Measurements from ENCODE around the gene SV2B. TPM values are rescaled to one million over a fixed set of nuclear protein-coding genes. Genes with fewer than 3 reads are reported as not detected.

SV2B gene
- total and polyA plus RNA-seq, 2 donors (not counting 1 experiment from before 2014, with no cell fraction given), result under 0.01 TPM; not detected in 1

DNA sequence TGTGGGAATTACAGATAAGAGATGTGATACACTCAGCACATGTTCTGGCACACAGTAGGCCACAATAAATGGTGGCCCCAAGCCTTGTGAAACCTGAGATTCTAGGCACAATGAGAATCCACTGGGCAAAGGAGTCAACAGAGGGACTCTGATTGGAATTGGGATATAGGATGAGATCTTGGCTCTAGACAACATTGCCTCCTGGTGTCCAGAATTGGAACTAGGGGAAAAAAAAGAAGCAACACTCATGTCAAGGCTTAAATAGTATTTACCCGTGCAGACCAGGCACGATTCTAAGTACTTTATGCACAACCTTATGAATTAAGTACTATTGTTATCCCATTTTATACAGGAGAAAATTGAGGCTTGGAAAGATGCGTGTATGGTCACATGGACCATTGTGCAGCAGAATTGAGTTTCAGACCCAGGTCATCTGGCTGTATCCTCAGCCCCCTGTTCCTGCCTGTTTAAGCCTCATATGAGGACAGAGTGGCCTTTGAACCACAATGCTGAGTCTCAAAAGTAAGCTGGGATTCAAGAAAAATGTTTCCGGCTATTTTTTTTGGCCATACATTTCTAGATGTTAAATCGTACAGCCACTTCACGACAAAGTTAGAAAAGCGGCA, 124.8 kb downstream of the SV2B start:
- H3K4me2 ChIP-seq (ENCODE audit: extremely low read depth, insufficient read depth, low read length), result no peak overlapping the region
- H3K4me1 ChIP-seq (ENCODE audit: control insufficient read depth, extremely low read depth, insufficient read depth, low read length), result no peaks in the 10 kb centered on the region
- peak; percentile 3 to 48 for DNase-seq (ENCODE audit: low read depth in 2 of 2)
- no peak overlapping the region for H3K4me3 ChIP-seq (replicated peaks in 1 of 4; ENCODE audit: control extremely low read depth in 1 of 4, insufficient read depth in 1 of 4, low read depth in 3 of 4, low read length in 4 of 4)
- H3K9me3 ChIP-seq (ENCODE audit: control insufficient read depth, insufficient read depth, low read depth, low read length), result no peaks in the 10 kb centered on the region
- no peak overlapping the region for H2AFZ ChIP-seq (ENCODE audit: low read length)
- H3K27ac ChIP-seq (ENCODE audit: insufficient read depth, low read length), result no peak overlapping the region
- no peak for TF ChIP-seq EZH2 (IDR thresholded peaks at IDR 0.05; ENCODE audit: low read length, missing control alignments)
- TF ChIP-seq, protein P1, sequence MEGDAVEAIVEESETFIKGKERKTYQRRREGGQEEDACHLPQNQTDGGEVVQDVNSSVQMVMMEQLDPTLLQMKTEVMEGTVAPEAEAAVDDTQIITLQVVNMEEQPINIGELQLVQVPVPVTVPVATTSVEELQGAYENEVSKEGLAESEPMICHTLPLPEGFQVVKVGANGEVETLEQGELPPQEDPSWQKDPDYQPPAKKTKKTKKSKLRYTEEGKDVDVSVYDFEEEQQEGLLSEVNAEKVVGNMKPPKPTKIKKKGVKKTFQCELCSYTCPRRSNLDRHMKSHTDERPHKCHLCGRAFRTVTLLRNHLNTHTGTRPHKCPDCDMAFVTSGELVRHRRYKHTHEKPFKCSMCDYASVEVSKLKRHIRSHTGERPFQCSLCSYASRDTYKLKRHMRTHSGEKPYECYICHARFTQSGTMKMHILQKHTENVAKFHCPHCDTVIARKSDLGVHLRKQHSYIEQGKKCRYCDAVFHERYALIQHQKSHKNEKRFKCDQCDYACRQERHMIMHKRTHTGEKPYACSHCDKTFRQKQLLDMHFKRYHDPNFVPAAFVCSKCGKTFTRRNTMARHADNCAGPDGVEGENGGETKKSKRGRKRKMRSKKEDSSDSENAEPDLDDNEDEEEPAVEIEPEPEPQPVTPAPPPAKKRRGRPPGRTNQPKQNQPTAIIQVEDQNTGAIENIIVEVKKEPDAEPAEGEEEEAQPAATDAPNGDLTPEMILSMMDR (conservative IDR thresholded peaks at IDR 0.05 in 1 of 2, IDR thresholded peaks at IDR 0.05 in 1 of 2; ENCODE audit: low read depth in 1 of 2, low read length in 2 of 2), result peak; percentile 56 to 68
- no peaks in the 10 kb centered on the region for H3K27me3 ChIP-seq (ENCODE audit: control insufficient read depth, insufficient read depth, low read length)
- H3K9ac ChIP-seq (ENCODE audit: insufficient read depth, low read length), result no peak overlapping the region
- no peaks in the 10 kb centered on the region for H3K36me3 ChIP-seq (ENCODE audit: control insufficient read depth, insufficient read depth, low read length)
- H4K20me1 ChIP-seq (ENCODE audit: control insufficient read depth, extremely low read depth, insufficient read depth, low read length), result no peaks in the 10 kb centered on the region
- H3K79me2 ChIP-seq (ENCODE audit: control insufficient read depth, insufficient read depth, low read length), result no peaks in the 10 kb centered on the region

DNA sequence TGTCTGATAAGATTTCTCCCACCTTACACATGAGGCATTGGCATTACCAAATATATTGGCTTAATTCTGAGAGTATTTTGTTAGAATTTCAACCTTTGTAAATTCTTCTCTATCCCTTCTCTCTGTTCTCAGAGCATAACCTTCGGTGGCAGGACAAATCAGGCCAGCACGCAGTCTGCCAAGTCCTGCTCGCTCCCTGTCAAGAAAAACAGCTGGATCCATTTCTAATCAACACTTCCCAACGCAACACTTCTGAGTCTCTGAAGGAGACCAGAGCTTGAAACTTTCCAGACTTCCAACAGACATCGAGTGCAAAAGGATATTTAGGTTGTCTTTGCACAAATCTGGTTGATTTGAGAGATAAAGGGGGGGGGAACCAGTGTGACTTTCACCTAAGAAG, 125.7 kb downstream of the SV2B start:
- no peaks in the 10 kb centered on the region for H3K4me1 ChIP-seq (ENCODE audit: control insufficient read depth, extremely low read depth, insufficient read depth, low read length)
- DNase-seq (ENCODE audit: low read depth in 2 of 2), result no peak
- H3K79me2 ChIP-seq (ENCODE audit: control insufficient read depth, insufficient read depth, low read length), result no peaks in the 10 kb centered on the region
- no peaks in the 10 kb centered on the region for H4K20me1 ChIP-seq (ENCODE audit: control insufficient read depth, extremely low read depth, insufficient read depth, low read length)
- no peaks in the 10 kb centered on the region for H3K36me3 ChIP-seq (ENCODE audit: control insufficient read depth, insufficient read depth, low read length)
- no peak overlapping the region for H3K4me3 ChIP-seq (replicated peaks in 1 of 4; ENCODE audit: control extremely low read depth in 1 of 4, insufficient read depth in 1 of 4, low read depth in 3 of 4, low read length in 4 of 4)
- H3K9ac ChIP-seq (ENCODE audit: insufficient read depth, low read length), result no peak overlapping the region
- H2AFZ ChIP-seq (ENCODE audit: low read length), result no peak overlapping the region
- no peak overlapping the region for H3K27ac ChIP-seq (ENCODE audit: insufficient read depth, low read length)
- H3K9me3 ChIP-seq (ENCODE audit: control insufficient read depth, insufficient read depth, low read depth, low read length), result no peaks in the 10 kb centered on the region
- TF ChIP-seq, protein P1 (conservative IDR thresholded peaks at IDR 0.05 in 1 of 2, IDR thresholded peaks at IDR 0.05 in 1 of 2; ENCODE audit: low read depth in 1 of 2, low read length in 2 of 2), result no peak
- TF ChIP-seq EZH2 (IDR thresholded peaks at IDR 0.05; ENCODE audit: low read length, missing control alignments), result no peak
- H3K4me2 ChIP-seq (ENCODE audit: extremely low read depth, insufficient read depth, low read length), result no peak overlapping the region
- H3K27me3 ChIP-seq (ENCODE audit: control insufficient read depth, insufficient read depth, low read length), result no peaks in the 10 kb centered on the region

DNA sequence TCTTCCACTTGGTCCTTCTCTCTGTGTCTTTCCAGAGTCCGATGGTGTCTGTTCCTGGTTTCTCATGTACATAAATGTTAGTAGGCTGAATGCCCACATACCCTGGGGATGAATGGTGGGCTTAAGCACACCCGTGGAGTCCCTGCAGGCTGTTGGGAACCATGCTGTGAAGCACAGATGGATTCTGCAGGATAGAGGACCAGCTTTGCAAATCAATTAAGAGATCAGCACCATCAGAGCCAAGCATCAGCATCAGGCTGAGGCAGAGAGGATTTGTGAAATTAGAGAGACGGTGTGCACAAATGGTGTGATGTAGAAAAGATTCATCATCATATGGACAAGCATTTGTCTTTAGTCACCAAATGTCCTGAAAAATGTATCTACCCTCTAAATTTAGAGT, 127.1 kb downstream of the SV2B start:
- no peak overlapping the region for H3K4me2 ChIP-seq (ENCODE audit: extremely low read depth, insufficient read depth, low read length)
- no peak for DNase-seq (ENCODE audit: low read depth in 2 of 2)
- H3K4me3 ChIP-seq (replicated peaks in 1 of 4; ENCODE audit: control extremely low read depth in 1 of 4, insufficient read depth in 1 of 4, low read depth in 3 of 4, low read length in 4 of 4), result no peak overlapping the region
- H3K79me2 ChIP-seq (ENCODE audit: control insufficient read depth, insufficient read depth, low read length), result no peaks in the 10 kb centered on the region
- H3K27ac ChIP-seq (ENCODE audit: insufficient read depth, low read length), result no peak overlapping the region
- no peaks in the 10 kb centered on the region for H3K9me3 ChIP-seq (ENCODE audit: control insufficient read depth, insufficient read depth, low read depth, low read length)
- no peak for TF ChIP-seq EZH2 (IDR thresholded peaks at IDR 0.05; ENCODE audit: low read length, missing control alignments)
- TF ChIP-seq, protein P1 (conservative IDR thresholded peaks at IDR 0.05 in 1 of 2, IDR thresholded peaks at IDR 0.05 in 1 of 2; ENCODE audit: low read depth in 1 of 2, low read length in 2 of 2), result no peak
- H4K20me1 ChIP-seq (ENCODE audit: control insufficient read depth, extremely low read depth, insufficient read depth, low read length), result no peaks in the 10 kb centered on the region
- no peak overlapping the region for H2AFZ ChIP-seq (ENCODE audit: low read length)
- no peaks in the 10 kb centered on the region for H3K27me3 ChIP-seq (ENCODE audit: control insufficient read depth, insufficient read depth, low read length)
- no peaks in the 10 kb centered on the region for H3K4me1 ChIP-seq (ENCODE audit: control insufficient read depth, extremely low read depth, insufficient read depth, low read length)
- H3K36me3 ChIP-seq (ENCODE audit: control insufficient read depth, insufficient read depth, low read length), result no peaks in the 10 kb centered on the region
- no peak overlapping the region for H3K9ac ChIP-seq (ENCODE audit: insufficient read depth, low read length)
